ENCODE results near the gene ZSCAN12.

Gene ZSCAN12

DNA sequence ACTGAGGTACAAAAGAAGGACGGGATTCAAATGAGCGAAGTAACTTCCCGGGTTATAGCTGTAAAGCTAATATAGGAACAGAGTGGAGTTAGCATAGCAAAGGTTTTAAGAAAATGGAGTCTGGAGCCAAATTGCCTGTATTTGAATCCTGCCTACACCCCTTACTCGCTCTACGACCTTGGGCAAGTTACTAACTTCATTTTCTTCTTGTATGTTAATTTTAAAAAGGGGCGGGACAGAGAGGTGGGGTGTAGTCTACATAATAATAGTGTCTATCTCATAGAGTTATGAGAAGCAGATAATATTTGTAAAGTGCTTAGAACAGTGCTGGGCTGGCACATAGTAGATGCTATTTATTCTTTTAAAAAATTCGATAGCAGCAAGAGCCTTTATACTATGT is 43.0 kb upstream of the ZSCAN12 start:
- no peaks in the 10 kb centered on the region for H3K9me2 ChIP-seq (replicated peaks; ENCODE audit: low read depth, low read length)
- no peaks in the 10 kb centered on the region for H3K4me1 ChIP-seq (ENCODE audit: insufficient read depth, low read length, poor library complexity, severe bottlenecking)
- H3K27me3 ChIP-seq (ENCODE audit: insufficient read depth, low read length, poor library complexity, severe bottlenecking): no peaks in the 10 kb centered on the region
- no peaks in the 10 kb centered on the region for H4K20me1 ChIP-seq (ENCODE audit: insufficient read depth, low read length, poor library complexity, severe bottlenecking)
- no peak overlapping the region for H2AFZ ChIP-seq (ENCODE audit: low read length)
- TF ChIP-seq, protein P1, sequence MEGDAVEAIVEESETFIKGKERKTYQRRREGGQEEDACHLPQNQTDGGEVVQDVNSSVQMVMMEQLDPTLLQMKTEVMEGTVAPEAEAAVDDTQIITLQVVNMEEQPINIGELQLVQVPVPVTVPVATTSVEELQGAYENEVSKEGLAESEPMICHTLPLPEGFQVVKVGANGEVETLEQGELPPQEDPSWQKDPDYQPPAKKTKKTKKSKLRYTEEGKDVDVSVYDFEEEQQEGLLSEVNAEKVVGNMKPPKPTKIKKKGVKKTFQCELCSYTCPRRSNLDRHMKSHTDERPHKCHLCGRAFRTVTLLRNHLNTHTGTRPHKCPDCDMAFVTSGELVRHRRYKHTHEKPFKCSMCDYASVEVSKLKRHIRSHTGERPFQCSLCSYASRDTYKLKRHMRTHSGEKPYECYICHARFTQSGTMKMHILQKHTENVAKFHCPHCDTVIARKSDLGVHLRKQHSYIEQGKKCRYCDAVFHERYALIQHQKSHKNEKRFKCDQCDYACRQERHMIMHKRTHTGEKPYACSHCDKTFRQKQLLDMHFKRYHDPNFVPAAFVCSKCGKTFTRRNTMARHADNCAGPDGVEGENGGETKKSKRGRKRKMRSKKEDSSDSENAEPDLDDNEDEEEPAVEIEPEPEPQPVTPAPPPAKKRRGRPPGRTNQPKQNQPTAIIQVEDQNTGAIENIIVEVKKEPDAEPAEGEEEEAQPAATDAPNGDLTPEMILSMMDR (conservative IDR thresholded peaks at IDR 0.05; ENCODE audit: low read length): no peak
- TF ChIP-seq EZH2phosphoT487 (IDR thresholded peaks at IDR 0.05; ENCODE audit: borderline replicate concordance): no peak
- H3K4me2 ChIP-seq (ENCODE audit: low read depth, low read length, poor library complexity, severe bottlenecking): no peak overlapping the region
- H3K79me2 ChIP-seq (ENCODE audit: insufficient read depth, low read length): no peaks in the 10 kb centered on the region
- no peak overlapping the region for H3K4me3 ChIP-seq (ENCODE audit: low read length, poor library complexity, severe bottlenecking)
- H3K9ac ChIP-seq (ENCODE audit: low read depth, low read length, poor library complexity, severe bottlenecking): no peak overlapping the region
- no peaks in the 10 kb centered on the region for H3K36me3 ChIP-seq (ENCODE audit: insufficient read depth, low read length)
- H3F3A ChIP-seq (ENCODE audit: low read depth): no peaks in the 10 kb centered on the region
- H3K9me3 ChIP-seq (ENCODE audit: insufficient read depth, low read depth, low read length): no peaks in the 10 kb centered on the region

DNA sequence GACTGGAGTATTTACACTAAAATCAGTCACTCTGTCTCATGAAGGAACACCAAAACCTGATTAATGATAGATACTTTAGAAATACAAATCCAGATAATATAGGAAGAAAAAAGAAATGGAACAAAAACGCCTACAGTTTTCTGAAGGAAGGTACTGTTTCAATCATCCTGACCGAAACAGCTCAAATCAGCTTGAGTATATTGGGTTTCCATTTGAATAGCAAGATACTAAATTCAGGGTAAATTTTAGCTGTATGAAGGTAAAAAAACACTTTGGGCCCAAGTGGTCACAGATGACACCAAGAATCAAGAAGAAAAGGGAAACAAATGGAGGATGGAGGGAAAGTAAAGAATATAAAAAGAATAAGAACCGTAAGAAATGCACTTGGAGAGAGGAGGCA is 36.9 kb upstream of the ZSCAN12 start:
- no peaks in the 10 kb centered on the region for H3F3A ChIP-seq (ENCODE audit: low read depth)
- H4K20me1 ChIP-seq (ENCODE audit: insufficient read depth, low read length, poor library complexity, severe bottlenecking): no peaks in the 10 kb centered on the region
- H3K4me3 ChIP-seq (ENCODE audit: low read length, poor library complexity, severe bottlenecking): no peak overlapping the region
- H3K27me3 ChIP-seq (ENCODE audit: insufficient read depth, low read length, poor library complexity, severe bottlenecking): no peaks in the 10 kb centered on the region
- no peak overlapping the region for H3K9ac ChIP-seq (ENCODE audit: low read depth, low read length, poor library complexity, severe bottlenecking)
- H2AFZ ChIP-seq (ENCODE audit: low read length): no peak overlapping the region
- H3K4me2 ChIP-seq (ENCODE audit: low read depth, low read length, poor library complexity, severe bottlenecking): no peak overlapping the region
- no peaks in the 10 kb centered on the region for H3K79me2 ChIP-seq (ENCODE audit: insufficient read depth, low read length)
- H3K9me2 ChIP-seq (replicated peaks; ENCODE audit: low read depth, low read length): no peaks in the 10 kb centered on the region
- TF ChIP-seq, protein P1 (conservative IDR thresholded peaks at IDR 0.05; ENCODE audit: low read length): no peak
- TF ChIP-seq EZH2phosphoT487 (IDR thresholded peaks at IDR 0.05; ENCODE audit: borderline replicate concordance): no peak
- H3K36me3 ChIP-seq (ENCODE audit: insufficient read depth, low read length): no peaks in the 10 kb centered on the region
- H3K9me3 ChIP-seq (ENCODE audit: insufficient read depth, low read depth, low read length): no peaks in the 10 kb centered on the region
- H3K4me1 ChIP-seq (ENCODE audit: insufficient read depth, low read length, poor library complexity, severe bottlenecking): no peaks in the 10 kb centered on the region

- no peak overlapping the region for H3K4me2 ChIP-seq (ENCODE audit: low read depth, low read length, poor library complexity, severe bottlenecking)
- no peak overlapping the region for H2AFZ ChIP-seq (ENCODE audit: low read length)
- no peaks in the 10 kb centered on the region for H3K9me3 ChIP-seq (ENCODE audit: insufficient read depth, low read depth, low read length)
- no peaks in the 10 kb centered on the region for H3K9me2 ChIP-seq (replicated peaks; ENCODE audit: low read depth, low read length)
- no peak for TF ChIP-seq EZH2phosphoT487 (IDR thresholded peaks at IDR 0.05; ENCODE audit: borderline replicate concordance)
- TF ChIP-seq, protein P1 (conservative IDR thresholded peaks at IDR 0.05; ENCODE audit: low read length): no peak
- H3K4me3 ChIP-seq (ENCODE audit: low read length, poor library complexity, severe bottlenecking): no peak overlapping the region
- no peak overlapping the region for H3K9ac ChIP-seq (ENCODE audit: low read depth, low read length, poor library complexity, severe bottlenecking)
- H3K27me3 ChIP-seq (ENCODE audit: insufficient read depth, low read length, poor library complexity, severe bottlenecking): no peaks in the 10 kb centered on the region
- no peaks in the 10 kb centered on the region for H3K4me1 ChIP-seq (ENCODE audit: insufficient read depth, low read length, poor library complexity, severe bottlenecking)
- no peaks in the 10 kb centered on the region for H3F3A ChIP-seq (ENCODE audit: low read depth)
- H3K79me2 ChIP-seq (ENCODE audit: insufficient read depth, low read length): no peaks in the 10 kb centered on the region
- H4K20me1 ChIP-seq (ENCODE audit: insufficient read depth, low read length, poor library complexity, severe bottlenecking): no peaks in the 10 kb centered on the region
- H3K36me3 ChIP-seq (ENCODE audit: insufficient read depth, low read length): no peaks in the 10 kb centered on the region
These were observed 33.6 kb upstream of the ZSCAN12 start for GRCh38 chr6:28433119-28433518.
